HepG2 (cell line): Measurements from ENCODE around the gene ADARB1. TPM values are rescaled to one million over a fixed set of nuclear protein-coding genes. Genes with fewer than 3 reads are reported as not detected.

Experiments used
- ATAC-seq: fragments of 200-7000 bp; cut with Tn5 transposase; 3 replicates; pipeline ENCODE4 v1.9.1; 2020; ENCODE audit warnings: mild to moderate bottlenecking, moderate library complexity
- BruUV-seq: library from RNA; stranded (reverse); fragments of 400-500 nt; replicated peaks from 2 replicates; lab custom pipeline; 2021; lab: Mats Ljungman, UMichigan
- CTCF ChIA-PET: fragments of 300-600 bp; formaldehyde crosslinking; extraction: SDS; loops from one replicate; lab custom pipeline; 2021; ENCODE audit warnings: low total read pairs, inconsistent platforms, low intra/inter-chr PET ratio; lab: Yijun Ruan, JAX
- POLR2A ChIA-PET: fragments of 350-600 bp; sonication (Branson Sonifier 250); formaldehyde crosslinking; loops from one replicate; lab custom pipeline; 2020; ENCODE audit warnings: antibody characterized with exemption, inconsistent platforms; lab: Yijun Ruan, JAX
- DNase-seq: peaks from one replicate; pipeline ENCODE4 v3.0.0-alpha.2; 2015; ENCODE audit warnings: low spot score
- FAIRE-seq: peaks from 3 replicates; lab custom pipeline; 2011; peaks lifted over from hg19 to GRCh38; lab: Jason Lieb, UNC
- H2AFZ ChIP-seq: one replicate; pipeline ENCODE4 v1.6.1; 2011; ENCODE audit warnings: low read length, inconsistent platforms
- H3K27ac ChIP-seq: fragments of 300-600 bp; 3 replicates; pipeline ENCODE4 v1.8.0; 2011; ENCODE audit warnings: mixed run types, mild to moderate bottlenecking, mixed read lengths, low read length, inconsistent platforms; ENCODE audit not compliant: insufficient read depth; ENCODE audit errors: extremely low read length
- H3K27me3 ChIP-seq, 2 experiments: fragments of 200-600 bp in 1 of 2; 2 replicates in 1 of 2; 3 replicates in 1 of 2; pipeline versions ENCODE4 v1.6.0 to v1.8.0; 2011; ENCODE audit warnings: low read length in 2 of 2, mild to moderate bottlenecking in 2 of 2, moderate library complexity in 2 of 2, inconsistent platforms in 1 of 2; ENCODE audit not compliant: insufficient read depth in 2 of 2, control insufficient read depth in 1 of 2
- H3K36me3 ChIP-seq, 2 experiments: fragments of 200-600 bp in 1 of 2; replicated peaks in 1 of 2; 2 replicates in 1 of 2; 3 replicates in 1 of 2; pipeline versions ENCODE4 v1.5.1 to v1.8.0; 2011; ENCODE audit warnings: low read length in 2 of 2, inconsistent platforms in 1 of 2; ENCODE audit not compliant: insufficient read depth in 2 of 2, control insufficient read depth in 1 of 2
- H3K4me1 ChIP-seq: 2 replicates; pipeline ENCODE4 v1.5.1; 2012; ENCODE audit warnings: low read length, inconsistent platforms; ENCODE audit not compliant: insufficient read depth
- H3K4me2 ChIP-seq: 2 replicates; pipeline ENCODE4 v1.6.0; 2011; ENCODE audit warnings: low read depth, low read length, inconsistent platforms
- H3K4me3 ChIP-seq, 3 experiments: fragments of 200-600 bp in 1 of 3; sonication (generic), shearing (Covaris generic) in 1 of 3; replicated peaks in 1 of 3; 2 replicates each; pipeline ENCODE4 v1.5.1; 2011 to 2016; ENCODE audit warnings: low read length in 3 of 3, inconsistent platforms in 2 of 3, low read depth in 2 of 3, mild to moderate bottlenecking in 2 of 3, control low read depth in 1 of 3, mixed read lengths in 1 of 3; ENCODE audit not compliant: insufficient read depth in 1 of 3
- H3K79me2 ChIP-seq: one replicate; pipeline ENCODE4 v1.6.1; 2011; ENCODE audit warnings: low read length, inconsistent platforms; ENCODE audit not compliant: insufficient read depth
- H3K9ac ChIP-seq: 2 replicates; pipeline ENCODE4 v1.6.0; 2011; ENCODE audit warnings: mild to moderate bottlenecking, low read depth, low read length, inconsistent platforms; ENCODE audit not compliant: insufficient read depth
- H3K9me3 ChIP-seq: 2 replicates; pipeline ENCODE4 v1.5.1; 2012; ENCODE audit warnings: mild to moderate bottlenecking, low read length
- H4K20me1 ChIP-seq: 2 replicates; pipeline ENCODE4 v1.6.0; 2011; ENCODE audit warnings: inconsistent platforms, mild to moderate bottlenecking, low read length, moderate library complexity; ENCODE audit not compliant: insufficient read depth
- HDAC6 ChIP-seq: fragments of 200-600 bp; sonication (generic); IDR thresholded peaks from 2 replicates; pipeline ENCODE4 v1.7.0; 2017; ENCODE audit warnings: mild to moderate bottlenecking, antibody characterized with exemption, low read length, low read depth
- HMG20B ChIP-seq: conservative IDR thresholded peaks from 2 replicates; pipeline ENCODE4 v1.6.1; 2016; ENCODE audit warnings: missing genetic modification reagents, missing compliant biosample characterization
- HNRNPUL1 ChIP-seq: fragments of 200-400 bp; formaldehyde crosslinking; IDR thresholded peaks from 2 replicates; pipeline ENCODE4 v1.6.1; 2017; ENCODE audit warnings: low read depth, mild to moderate bottlenecking, low read length, moderate library complexity
- KDM5A ChIP-seq: fragments of 200-600 bp; sonication (generic); IDR thresholded peaks from 2 replicates; pipeline ENCODE4 v1.7.0; 2018; ENCODE audit warnings: antibody characterized with exemption, mild to moderate bottlenecking, low read length, borderline replicate concordance
- RFXAP ChIP-seq: sonication (generic); formaldehyde crosslinking; IDR thresholded peaks from 2 replicates; pipeline ENCODE4 v1.4.0; 2020; ENCODE audit warnings: missing genetic modification reagents, borderline replicate concordance
- ZC3H4 ChIP-seq: sonication (generic); formaldehyde crosslinking; IDR thresholded peaks from 2 replicates; pipeline ENCODE4 v1.4.0; 2020; ENCODE audit warnings: missing genetic modification reagents, borderline replicate concordance
- ZFP36L2 ChIP-seq: sonication (generic); formaldehyde crosslinking; IDR thresholded peaks from 2 replicates; pipeline ENCODE4 v1.4.0; 2020; ENCODE audit warnings: missing genetic modification reagents
- ZNF121 ChIP-seq: sonication (generic); formaldehyde crosslinking; IDR thresholded peaks from 2 replicates; pipeline ENCODE4 v1.5.0; 2020; ENCODE audit warnings: mild to moderate bottlenecking, missing genetic modification reagents
- ZNF296 ChIP-seq: sonication (generic); formaldehyde crosslinking; conservative IDR thresholded peaks from 2 replicates; pipeline ENCODE4 v1.5.0; 2020; ENCODE audit warnings: mild to moderate bottlenecking, missing genetic modification reagents
- ZNF546 ChIP-seq: sonication (generic); formaldehyde crosslinking; conservative IDR thresholded peaks from 2 replicates; pipeline ENCODE4 v1.8.1; 2023; ENCODE audit warnings: mild to moderate bottlenecking, missing genetic modification reagents
- ZNF672 ChIP-seq: sonication (generic); formaldehyde crosslinking; IDR thresholded peaks from 2 replicates; pipeline ENCODE4 v1.8.1; 2022; ENCODE audit warnings: missing genetic modification reagents
- ZNF746 ChIP-seq: sonication (generic); formaldehyde crosslinking; IDR thresholded peaks from 2 replicates; pipeline ENCODE4 v1.8.0; 2022; ENCODE audit warnings: mild to moderate bottlenecking, missing genetic modification reagents
- ZNF773 ChIP-seq: sonication (generic); formaldehyde crosslinking; IDR thresholded peaks from 2 replicates; pipeline ENCODE4 v1.4.0; 2020; ENCODE audit warnings: missing genetic modification reagents, borderline replicate concordance
- WGBS: methylation state at CpG from one replicate; pipeline ENCODE4 v1.1.6; 2017; ENCODE audit warnings: low lambda C conversion rate; 5-methylcytosine and 5-hydroxymethylcytosine counted together
- in situ Hi-C: cut with HindIII; loops from 2 replicates; pipeline ENCODE4 v1.10.0; 2017; ENCODE audit warnings: low pct_unique_long_range_greater_than_20kb; ENCODE audit not compliant: extremely low pct_ligation_motif_present
- intact Hi-C: fragments of 100-400 bp; cut with micrococcal nuclease; formaldehyde crosslinking; loops from one replicate; pipeline ENCODE4 v1.10.0; 2022; ENCODE audit not compliant: unreplicated experiment
- polyA plus RNA-seq, 8 experiments: library from polyadenylated mRNA; depleted of rRNA in 3 of 8; stranded (reverse) in 7 of 8; unstranded in 1 of 8; fragments of >200 nt; fragmentation: Illumina TruSeq in 4 of 8; extraction: Trizol in 4 of 8; gene quantifications; 2 replicates each; pipeline versions ENCODE4 v1.2.1 to v1.2.3, GENCODE V29; 2011 to 2016; ENCODE audit warnings: low read depth in 4 of 8, missing spikeins in 1 of 8, mixed read lengths in 1 of 8; ENCODE audit not compliant: insufficient read depth in 1 of 8
- total RNA-seq, 5 experiments: library from RNA; depleted of rRNA; stranded (reverse); fragments of >200 nt; fragmentation: Illumina TruSeq; extraction: Trizol; gene quantifications; 2 replicates each; pipeline ENCODE4 v1.2.3, GENCODE V29; 2016; ENCODE audit warnings: low read depth in 1 of 5
- TF ChIP-seq, protein P1 (sequence below): IDR thresholded peaks from 2 replicates; pipeline ENCODE4 v1.6.1; 2016; ENCODE audit warnings: missing compliant biosample characterization, missing genetic modification reagents, borderline replicate concordance
- TF ChIP-seq, protein P2 (sequence below): IDR thresholded peaks from 2 replicates; pipeline ENCODE4 v1.6.1; 2016; ENCODE audit warnings: missing biosample characterization, missing genetic modification reagents, low read depth

ADARB1 gene
- total and polyA plus RNA-seq, 2 of the 13 experiments (the other 11 are each of a cell fraction or from before 2014, with no cell fraction given): 6.6 to 10.0 TPM

- ATAC-seq (no peak), DNase-seq (no peak), FAIRE-seq (no peak)
- H2AFZ ChIP-seq: no peak overlapping the region
- H3K4me2 ChIP-seq: no peak overlapping the region
- peaks cover 4% of the 10 kb centered on the region; the same call in 1 of the 2 replicates for H4K20me1 ChIP-seq
- H3K4me1 ChIP-seq: peaks cover 22% of the 10 kb centered on the region
- TF ChIP-seq, protein P1, sequence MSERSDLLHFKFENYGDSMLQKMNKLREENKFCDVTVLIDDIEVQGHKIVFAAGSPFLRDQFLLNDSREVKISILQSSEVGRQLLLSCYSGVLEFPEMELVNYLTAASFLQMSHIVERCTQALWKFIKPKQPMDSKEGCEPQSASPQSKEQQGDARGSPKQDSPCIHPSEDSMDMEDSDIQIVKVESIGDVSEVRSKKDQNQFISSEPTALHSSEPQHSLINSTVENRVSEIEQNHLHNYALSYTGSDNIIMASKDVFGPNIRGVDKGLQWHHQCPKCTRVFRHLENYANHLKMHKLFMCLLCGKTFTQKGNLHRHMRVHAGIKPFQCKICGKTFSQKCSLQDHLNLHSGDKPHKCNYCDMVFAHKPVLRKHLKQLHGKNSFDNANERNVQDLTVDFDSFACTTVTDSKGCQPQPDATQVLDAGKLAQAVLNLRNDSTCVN (CRISPR knock-in tag): no peak
- no peak for TF ChIP-seq ZNF773
- H3K27ac ChIP-seq: no peak overlapping the region
- H3K79me2 ChIP-seq: peaks cover 13% of the 10 kb centered on the region
- no peaks in the 10 kb centered on the region for H3K9me3 ChIP-seq
- no peak overlapping the region for H3K4me3 ChIP-seq
- ChIA-PET POLR2A (no interaction called here), CTCF (no interaction called here)
- WGBS: 87% methylated on average over 2 of the region's 2 CpGs
- peaks cover 0 to 12% of the 10 kb centered on the region in 2 experiments; a peak in 1 of 5 replicates for H3K36me3 ChIP-seq
- no TSS peak for BruUV-seq
- intact Hi-C loops (loop anchor here (10.0 kb wide), 1 partner anchor 65 kb away; no protein-coding TSS in a partner anchor), in situ Hi-C loops (loop anchor here (5.0 kb wide), 1 partner anchor 77 kb away; no protein-coding TSS in a partner anchor)
- no peak overlapping the region for H3K9ac ChIP-seq
- H3K27me3 ChIP-seq: no peaks in the 10 kb centered on the region
These were observed 5.0 kb downstream of the ADARB1 start for GRCh38 chr21:45079351-45079750.

GRCh38 chr21:45080232-45080631 lies 5.9 kb downstream of the ADARB1 start:
- no peak for FAIRE-seq
- Histone ChIP-seq H3K9me3 (no peaks in the 10 kb centered on the region), H3K27ac (no peak overlapping the region), H3K4me3 (no peak overlapping the region), H3K79me2 (peaks cover 13% of the 10 kb centered on the region), H3K4me2 (no peak overlapping the region), H3K36me3 (peaks cover 0 to 12% of the 10 kb centered on the region in 2 experiments; a peak in 1 of 5 replicates), H3K4me1 (peaks cover 24% of the 10 kb centered on the region), H4K20me1 (peaks cover 4% of the 10 kb centered on the region; the same call in 1 of the 2 replicates), H3K9ac (no peak overlapping the region), H2AFZ (no peak overlapping the region), H3K27me3 (no peaks in the 10 kb centered on the region)
- intact Hi-C loops: no loop called here
- POLR2A ChIA-PET: no interaction called here
- in situ Hi-C loops: no loop called here
- ATAC-seq: no peak
- no TSS peak for BruUV-seq
- 94% methylated on average over 5 of the region's 5 CpGs for WGBS
- DNase-seq: no peak
- CTCF ChIA-PET: no interaction called here
- TF ChIP-seq ZNF546 (CRISPR knock-in tag): no peak
- TF ChIP-seq ZNF746: no peak
- TF ChIP-seq, protein P2, sequence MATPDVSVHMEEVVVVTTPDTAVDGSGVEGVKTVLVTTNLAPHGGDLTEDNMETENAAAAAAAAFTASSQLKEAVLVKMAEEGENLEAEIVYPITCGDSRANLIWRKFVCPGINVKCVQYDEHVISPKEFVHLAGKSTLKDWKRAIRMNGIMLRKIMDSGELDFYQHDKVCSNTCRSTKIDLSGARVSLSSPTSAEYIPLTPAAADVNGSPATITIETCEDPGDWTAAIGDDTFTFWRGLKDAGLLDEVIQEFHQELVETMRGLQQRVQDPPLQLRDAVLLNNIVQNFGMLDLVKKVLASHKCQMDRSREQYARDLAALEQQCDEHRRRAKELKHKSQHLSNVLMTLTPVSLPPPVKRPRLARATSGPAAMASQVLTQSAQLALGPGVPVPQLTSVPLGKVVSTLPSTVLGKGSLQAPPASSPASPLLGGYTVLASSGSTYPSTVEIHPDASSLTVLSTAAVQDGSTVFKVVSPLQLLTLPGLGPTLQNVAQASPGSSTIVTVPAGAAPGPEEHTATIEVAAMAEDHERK (CRISPR knock-in tag): no peak
- TF ChIP-seq HNRNPUL1: no peak
- TF ChIP-seq ZNF121 (CRISPR knock-in tag): no peak
- no peak for TF ChIP-seq HDAC6
- no peak for TF ChIP-seq ZFP36L2
- TF ChIP-seq ZNF296 (CRISPR knock-in tag): no peak
- no peak for TF ChIP-seq ZNF672 (CRISPR knock-in tag)
- TF ChIP-seq KDM5A: no peak
- no peak for TF ChIP-seq HMG20B (CRISPR knock-in tag)
- TF ChIP-seq RFXAP (CRISPR knock-in tag): no peak
- no peak for TF ChIP-seq ZC3H4
